Hepatocyte (in vitro differentiated cells): ENCODE results near the gene OCIAD1. TPM values are rescaled to one million over a fixed set of nuclear protein-coding genes. Genes with fewer than 3 reads are reported as not detected.
"Not testable (repeated sequence)": the region's sequence is repeated elsewhere in the genome, so short reads cannot be mapped to it uniquely, and the experiment has no call there.

Source experiments
- DNase-seq: peaks from one replicate; pipeline ENCODE4 v3.0.0-alpha.2; 2016; ENCODE audit warnings: low spot score
- H2AFZ ChIP-seq: fragments of 200-600 bp; sonication (generic); 2 replicates; pipeline ENCODE4 v1.6.0; 2016; ENCODE audit warnings: antibody characterized with exemption, mild to moderate bottlenecking
- H3K27ac ChIP-seq: fragments of 200-600 bp; sonication (generic); 2 replicates; pipeline ENCODE4 v1.5.1; 2016; ENCODE audit warnings: mild to moderate bottlenecking
- H3K27me3 ChIP-seq: fragments of 200-600 bp; sonication (generic); 2 replicates; pipeline ENCODE4 v1.6.1; 2016
- H3K36me3 ChIP-seq: fragments of 200-600 bp; sonication (generic); replicated peaks from 2 replicates; pipeline ENCODE4 v1.5.1; 2016; ENCODE audit warnings: low read depth; ENCODE audit not compliant: insufficient read depth
- H3K4me1 ChIP-seq: fragments of 200-600 bp; sonication (generic); 2 replicates; pipeline ENCODE4 v1.5.1; 2016; ENCODE audit warnings: mild to moderate bottlenecking, moderate library complexity; ENCODE audit not compliant: insufficient read depth
- H3K4me2 ChIP-seq: fragments of 200-600 bp; sonication (generic); 2 replicates; pipeline ENCODE4 v1.6.0; 2016
- H3K4me3 ChIP-seq: fragments of 200-600 bp; sonication (generic); 2 replicates; pipeline ENCODE4 v1.5.1; 2016; ENCODE audit warnings: mild to moderate bottlenecking
- H3K79me2 ChIP-seq: fragments of 200-600 bp; sonication (generic); 2 replicates; pipeline ENCODE4 v1.6.0; 2017; ENCODE audit warnings: mild to moderate bottlenecking
- H3K9me2 ChIP-seq: fragments of 200-600 bp; sonication (generic); replicated peaks from 2 replicates; pipeline ENCODE4 v1.6.0; 2017; ENCODE audit warnings: mild to moderate bottlenecking; ENCODE audit not compliant: insufficient read depth
- H3K9me3 ChIP-seq: fragments of 200-600 bp; sonication (generic); 2 replicates; pipeline ENCODE4 v1.5.1; 2016; ENCODE audit warnings: low read depth, mild to moderate bottlenecking
- H4K20me1 ChIP-seq: fragments of 200-600 bp; sonication (generic); 2 replicates; pipeline ENCODE4 v1.6.0; 2016; ENCODE audit warnings: mild to moderate bottlenecking; ENCODE audit not compliant: insufficient read depth, poor library complexity, severe bottlenecking
- EZH2 ChIP-seq: fragments of 200-600 bp; sonication (generic); IDR thresholded peaks from 2 replicates; pipeline ENCODE4 v1.6.1; 2016; ENCODE audit warnings: antibody characterized with exemption, mild to moderate bottlenecking, borderline replicate concordance
- EZH2phosphoT487 ChIP-seq: fragments of 200-600 bp; sonication (generic); IDR thresholded peaks from one replicate; pipeline ENCODE4 v1.6.1; 2018; ENCODE audit warnings: antibody characterized with exemption, mild to moderate bottlenecking, low read depth, moderate library complexity; ENCODE audit not compliant: unreplicated experiment, severe bottlenecking
- WGBS: methylation state at CpG from one replicate; pipeline ENCODE4 v1.1.6; 2016; ENCODE audit warnings: low lambda C conversion rate; ENCODE audit errors: missing lambda C conversion rate; 5-methylcytosine and 5-hydroxymethylcytosine counted together
- polyA plus RNA-seq: library from polyadenylated mRNA; unstranded; fragments of >200 nt; fragmentation: Nextera tagmentation; extraction: Ambion mirVana; gene quantifications from 2 replicates; pipeline ENCODE4 v1.2.1, GENCODE V29; 2016
- total RNA-seq: library from RNA; depleted of rRNA; stranded (reverse); fragments of >200 nt; gene quantifications from 2 replicates; pipeline ENCODE4 v1.2.3, GENCODE V29; 2014
- TF ChIP-seq, protein P1 (sequence below): fragments of 200-600 bp; sonication (generic); IDR thresholded peaks from 2 replicates; pipeline ENCODE4 v1.5.1; 2016; ENCODE audit warnings: antibody characterized with exemption, mild to moderate bottlenecking; ENCODE audit not compliant: poor library complexity

Gene OCIAD1
- total and polyA plus RNA-seq, 2 experiments from 2014 or later = 201 to 233 TPM

DNA sequence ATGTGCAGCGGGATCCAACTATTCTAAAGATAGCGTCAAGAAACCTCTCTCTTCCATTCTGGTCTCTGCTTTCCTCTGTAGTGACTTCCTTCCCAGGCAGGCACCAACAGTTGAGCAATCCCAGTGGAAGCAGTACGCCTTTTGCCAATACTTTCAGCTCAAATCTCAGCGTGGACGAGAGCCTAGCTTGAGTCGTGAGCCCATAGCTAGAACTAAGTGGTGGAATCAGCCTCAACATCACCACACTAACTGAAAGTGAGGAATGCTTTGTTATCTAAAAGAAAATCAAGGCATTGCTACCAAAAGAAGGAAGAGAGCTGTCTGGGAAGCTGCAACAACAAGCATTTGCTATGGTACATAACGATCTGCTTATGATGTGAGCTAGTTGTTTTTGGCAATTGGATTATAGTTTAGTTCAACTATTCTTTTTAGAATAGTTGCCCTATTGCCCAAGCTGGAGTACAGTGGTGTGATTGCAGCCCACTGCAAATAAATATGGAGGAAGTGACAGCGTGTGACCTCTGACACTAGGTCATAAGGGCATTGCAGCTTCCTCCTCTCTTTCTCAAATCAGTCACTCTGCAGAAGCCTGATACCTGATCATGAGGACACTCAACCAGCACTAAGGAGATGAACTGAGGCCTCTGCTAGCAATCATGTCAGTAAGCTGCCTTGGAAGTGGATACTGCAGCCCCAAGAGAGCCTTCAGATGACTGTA is 26.1 kb upstream of the OCIAD1 start:
- H3K79me2 ChIP-seq = no peaks in the 10 kb centered on the region
- H2AFZ ChIP-seq = no peak overlapping the region
- 91% methylated on average over 8 of the region's 8 CpGs for WGBS
- no peak for DNase-seq
- no peak overlapping the region for H3K4me2 ChIP-seq
- no peaks in the 10 kb centered on the region for H3K4me1 ChIP-seq
- H3K9me3 ChIP-seq = no peaks in the 10 kb centered on the region
- no peak overlapping the region for H3K4me3 ChIP-seq
- no peaks in the 10 kb centered on the region for H3K27me3 ChIP-seq
- TF ChIP-seq EZH2phosphoT487 (no peak), EZH2 (no peak)
- TF ChIP-seq, protein P1, sequence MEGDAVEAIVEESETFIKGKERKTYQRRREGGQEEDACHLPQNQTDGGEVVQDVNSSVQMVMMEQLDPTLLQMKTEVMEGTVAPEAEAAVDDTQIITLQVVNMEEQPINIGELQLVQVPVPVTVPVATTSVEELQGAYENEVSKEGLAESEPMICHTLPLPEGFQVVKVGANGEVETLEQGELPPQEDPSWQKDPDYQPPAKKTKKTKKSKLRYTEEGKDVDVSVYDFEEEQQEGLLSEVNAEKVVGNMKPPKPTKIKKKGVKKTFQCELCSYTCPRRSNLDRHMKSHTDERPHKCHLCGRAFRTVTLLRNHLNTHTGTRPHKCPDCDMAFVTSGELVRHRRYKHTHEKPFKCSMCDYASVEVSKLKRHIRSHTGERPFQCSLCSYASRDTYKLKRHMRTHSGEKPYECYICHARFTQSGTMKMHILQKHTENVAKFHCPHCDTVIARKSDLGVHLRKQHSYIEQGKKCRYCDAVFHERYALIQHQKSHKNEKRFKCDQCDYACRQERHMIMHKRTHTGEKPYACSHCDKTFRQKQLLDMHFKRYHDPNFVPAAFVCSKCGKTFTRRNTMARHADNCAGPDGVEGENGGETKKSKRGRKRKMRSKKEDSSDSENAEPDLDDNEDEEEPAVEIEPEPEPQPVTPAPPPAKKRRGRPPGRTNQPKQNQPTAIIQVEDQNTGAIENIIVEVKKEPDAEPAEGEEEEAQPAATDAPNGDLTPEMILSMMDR = no peak
- H4K20me1 ChIP-seq = no peaks in the 10 kb centered on the region
- no peak overlapping the region for H3K27ac ChIP-seq
- no peaks in the 10 kb centered on the region for H3K9me2 ChIP-seq
- H3K36me3 ChIP-seq = no peaks in the 10 kb centered on the region

DNA sequence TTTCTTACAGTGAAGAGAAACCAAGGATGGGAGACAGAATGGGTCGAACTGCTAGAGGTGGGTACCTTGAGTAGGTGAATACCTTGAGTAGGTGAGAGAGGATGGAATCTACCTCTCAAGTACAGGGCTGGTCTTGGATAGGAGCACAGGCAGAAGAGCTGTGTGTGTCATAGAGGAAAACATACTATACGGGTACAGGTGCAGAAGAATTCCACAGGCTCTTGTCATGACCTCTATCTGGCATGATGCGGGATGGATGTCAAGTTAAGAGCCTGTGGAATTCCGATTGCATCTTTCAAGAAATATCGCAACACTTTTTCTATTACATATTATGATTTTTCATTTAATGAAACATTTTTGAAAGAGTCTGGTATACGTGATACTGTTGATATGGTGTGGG is 18.0 kb upstream of the OCIAD1 start:
- Histone ChIP-seq H3K4me1 (no peaks in the 10 kb centered on the region), H3K9me3 (no peaks in the 10 kb centered on the region), H3K36me3 (no peaks in the 10 kb centered on the region), H3K27ac (no peak overlapping the region), H3K4me2 (no peak overlapping the region), H3K4me3 (no peak overlapping the region), H4K20me1 (no peaks in the 10 kb centered on the region), H3K27me3 (no peaks in the 10 kb centered on the region), H3K9me2 (no peaks in the 10 kb centered on the region), H3K79me2 (no peaks in the 10 kb centered on the region), H2AFZ (no peak overlapping the region)
- no peak for DNase-seq
- TF ChIP-seq EZH2 (no peak), EZH2phosphoT487 (no peak)
- 79% methylated on average over 6 of the region's 6 CpGs for WGBS

DNA sequence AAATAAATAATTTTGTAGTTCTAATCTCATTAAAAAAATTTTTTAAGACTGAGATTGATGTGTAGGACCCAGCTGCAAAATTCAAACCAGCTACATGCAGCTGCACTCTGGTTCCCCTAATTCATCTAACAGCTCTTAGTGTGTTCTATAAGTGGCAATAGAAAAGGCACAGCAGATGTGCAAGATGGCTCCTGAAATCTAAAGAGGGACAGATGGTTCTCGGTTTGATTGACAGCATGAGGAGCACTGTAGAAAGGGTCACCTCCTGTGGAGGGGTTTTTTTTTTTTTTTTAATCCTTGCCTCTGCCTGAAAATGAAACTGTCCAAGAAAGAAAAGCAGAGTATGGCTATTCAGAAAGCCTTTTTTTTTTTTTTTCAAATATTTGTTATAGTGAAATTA is 16.9 kb upstream of the OCIAD1 start:
- TF ChIP-seq EZH2 (no peak), EZH2phosphoT487 (no peak)
- TF ChIP-seq, protein P1 = no peak
- H3K9me3 ChIP-seq = no peaks in the 10 kb centered on the region
- no peaks in the 10 kb centered on the region for H3K9me2 ChIP-seq
- 96% methylated on average over 1 of the region's 1 CpG for WGBS
- H3K4me2 ChIP-seq = no peak overlapping the region
- no peaks in the 10 kb centered on the region for H3K4me1 ChIP-seq
- no peak for DNase-seq
- H3K27ac ChIP-seq = no peak overlapping the region
- H3K27me3 ChIP-seq = no peaks in the 10 kb centered on the region
- no peaks in the 10 kb centered on the region for H4K20me1 ChIP-seq
- no peak overlapping the region for H3K4me3 ChIP-seq
- H3K36me3 ChIP-seq = no peaks in the 10 kb centered on the region
- H3K79me2 ChIP-seq = no peaks in the 10 kb centered on the region
- H2AFZ ChIP-seq = no peak overlapping the region

DNA sequence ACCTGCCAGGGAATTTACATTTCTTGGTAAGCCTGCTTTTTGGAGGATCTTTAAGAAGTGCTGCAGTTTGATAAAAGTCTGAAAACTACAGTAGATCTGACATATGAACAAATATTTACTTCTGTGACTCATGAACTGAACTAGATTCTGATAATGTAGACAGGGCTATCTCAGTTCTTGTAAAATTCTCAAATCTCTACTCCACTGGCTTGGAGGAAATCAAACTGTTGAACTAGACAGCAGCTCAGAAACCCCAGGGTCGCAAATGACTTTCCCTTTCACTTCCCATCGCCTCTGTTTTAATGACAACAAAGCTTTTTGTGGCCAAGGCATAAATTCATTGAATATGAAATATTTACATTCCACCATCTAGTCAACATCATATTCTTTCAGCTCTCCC is 15.4 kb upstream of the OCIAD1 start:
- H3K9me2 ChIP-seq = no peaks in the 10 kb centered on the region
- no peak overlapping the region for H3K27ac ChIP-seq
- 67% methylated on average over 2 of the region's 2 CpGs for WGBS
- H3K79me2 ChIP-seq = no peaks in the 10 kb centered on the region
- TF ChIP-seq EZH2phosphoT487 (no peak), EZH2 (no peak)
- TF ChIP-seq, protein P1 = no peak
- no peaks in the 10 kb centered on the region for H3K4me1 ChIP-seq
- H3K9me3 ChIP-seq = no peaks in the 10 kb centered on the region
- H3K4me3 ChIP-seq = no peak overlapping the region
- H3K36me3 ChIP-seq = no peaks in the 10 kb centered on the region
- no peaks in the 10 kb centered on the region for H4K20me1 ChIP-seq
- H2AFZ ChIP-seq = no peak overlapping the region
- no peaks in the 10 kb centered on the region for H3K27me3 ChIP-seq
- peak overlapping the region; percentile 40 for H3K4me2 ChIP-seq
- DNase-seq = no peak

DNA sequence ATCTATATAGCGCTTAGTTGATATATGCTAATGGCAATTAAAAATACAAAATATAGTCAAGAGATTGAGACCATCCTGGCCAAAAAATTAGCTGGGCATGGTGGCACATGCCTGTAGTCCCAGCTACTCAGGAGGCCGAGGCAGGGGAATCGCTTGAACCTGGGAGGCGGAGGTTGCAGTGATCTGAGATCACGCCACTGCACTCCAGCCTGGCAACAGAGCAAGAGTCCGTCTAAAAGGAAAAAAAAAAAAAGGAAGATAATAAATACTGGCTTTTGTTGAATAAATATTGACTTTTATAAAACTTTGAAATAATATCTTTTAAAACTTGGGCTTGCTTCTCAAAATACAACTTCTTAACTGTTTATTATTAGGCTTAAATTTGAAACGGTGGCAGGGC is 14.6 kb upstream of the OCIAD1 start:
- H3K4me1 ChIP-seq, H3K27ac ChIP-seq, H3K4me3 ChIP-seq, H3K4me2 ChIP-seq, H3K9me3 ChIP-seq, H2AFZ ChIP-seq, H3K27me3 ChIP-seq, H4K20me1 ChIP-seq, H3K9me2 ChIP-seq, H3K36me3 ChIP-seq, DNase-seq, H3K79me2 ChIP-seq: not testable (repeated sequence)
- WGBS = 90% methylated on average over 7 of the region's 7 CpGs
